Loucy (cell line): ENCODE data around the gene ANKRD33.

ENCODE experiments used
- CTCF ChIP-seq: fragments of 200-600 bp; sonication (generic); conservative IDR thresholded peaks from 2 replicates; pipeline ENCODE4 v1.5.1; 2014; ENCODE audit warnings: mild to moderate bottlenecking, antibody characterized with exemption, low read length
- EZH2phosphoT487 ChIP-seq: fragments of 200-600 bp; IDR thresholded peaks from 2 replicates; pipeline ENCODE4 v1.6.1; 2018; ENCODE audit warnings: antibody characterized with exemption, mild to moderate bottlenecking, moderate library complexity, borderline replicate concordance

- TF ChIP-seq CTCF (no peak), EZH2phosphoT487 (no peak)
These were observed 1.7 kb upstream of the ANKRD33 start for GRCh38 chr12:51886021-51886710.
